CD4-positive, alpha-beta T cell treated with Interleukin-10 for 1 hour (primary cell): ENCODE results near the gene CD6.

Experiments
- DNase-seq: peaks from one replicate; pipeline ENCODE4 v3.0.0-alpha.2; 2020

The CD6 gene

GRCh38 chr11:61034704-61035525, 63.4 kb downstream of the CD6 start:
- DNase-seq = no peak

- DNase-seq = no peak
Measured at GRCh38 chr11:61035526-61035835, 64.0 kb downstream of the CD6 start.

- DNase-seq = no peak
Measured at GRCh38 chr11:61037441-61038093, 66.1 kb downstream of the CD6 start.

DNA sequence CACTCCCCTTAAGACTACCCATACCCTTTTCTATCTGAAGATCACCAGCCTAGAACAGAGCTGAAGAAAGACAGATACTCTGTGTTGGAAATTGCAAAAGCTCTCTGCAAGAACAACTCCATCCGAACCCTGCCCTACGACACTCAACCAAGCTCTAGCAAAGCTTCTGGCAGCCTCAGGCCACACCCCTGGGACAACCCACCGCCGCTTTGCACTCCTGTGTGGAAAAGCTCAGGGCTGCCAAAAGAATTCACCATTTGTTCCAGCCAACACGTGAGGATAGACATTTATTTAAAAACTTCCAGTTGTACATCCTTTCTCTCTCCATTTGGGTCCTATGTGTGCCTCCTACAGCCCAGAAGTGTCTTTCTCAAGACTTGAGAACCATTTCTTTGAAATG, 68.4 kb downstream of the CD6 start:
- DNase-seq = no peak

DNA sequence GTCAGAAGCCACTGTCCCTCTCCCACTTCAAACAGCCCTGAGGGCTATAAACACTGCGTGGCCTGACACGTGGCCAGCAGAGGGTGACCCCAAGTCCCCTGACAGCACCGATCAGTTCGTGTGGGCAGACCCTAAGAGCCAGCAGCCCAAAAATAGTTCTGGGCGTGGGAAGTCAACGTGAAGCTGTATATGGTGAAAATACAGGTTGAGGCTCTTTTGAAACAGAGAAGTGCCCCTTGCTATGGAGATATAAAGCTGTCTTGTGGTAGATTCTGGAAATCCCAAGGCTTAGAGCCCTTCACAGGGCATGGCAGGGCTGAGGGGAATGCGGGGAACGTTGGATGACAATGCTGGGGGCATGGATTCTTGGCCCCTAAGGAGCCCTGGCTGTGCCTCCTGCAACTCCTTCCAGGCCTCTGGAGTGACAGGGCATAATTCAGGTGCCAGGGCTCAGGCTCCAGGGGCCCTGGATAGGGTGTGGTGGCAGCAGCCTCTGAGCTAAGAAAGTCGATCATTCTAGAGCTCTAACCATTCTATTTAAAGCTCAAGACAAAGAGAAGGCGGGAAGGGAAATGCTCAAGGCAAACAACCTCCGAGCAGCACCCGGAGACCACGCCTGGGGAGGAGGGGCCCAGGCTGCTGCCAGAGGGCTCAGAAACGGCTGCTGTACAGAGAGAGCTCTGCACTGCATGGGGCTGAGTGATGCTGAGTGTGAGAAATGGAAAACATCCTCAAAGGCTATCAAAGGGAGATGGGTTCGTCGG, 70.5 kb downstream of the CD6 start:
- peak; percentile 90 for DNase-seq

DNA sequence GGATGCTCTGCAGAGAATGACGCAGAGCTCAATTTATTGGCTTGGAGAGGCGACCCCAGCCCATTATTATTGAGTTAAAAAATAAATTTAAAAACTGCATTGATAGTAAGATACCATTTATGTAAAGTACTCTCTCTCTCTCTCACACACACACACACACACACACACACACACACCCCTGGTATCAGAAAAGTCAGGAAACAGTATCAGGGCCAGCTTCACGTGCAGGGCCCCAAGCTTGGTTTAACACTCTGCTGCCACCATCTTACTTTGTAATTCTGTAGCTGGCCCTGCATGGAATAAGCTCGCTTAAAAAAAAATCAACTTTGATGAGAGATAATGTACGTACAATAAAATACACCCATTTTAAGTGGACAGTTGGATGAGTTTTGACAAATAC, 71.1 kb downstream of the CD6 start:
- DNase-seq = no peak

GRCh38 chr11:61042961-61043540, 71.6 kb downstream of the CD6 start:
- DNase-seq = peak; percentile 78

- DNase-seq = no peak
Measured at GRCh38 chr11:61045271-61045670, 73.8 kb downstream of the CD6 start.

DNA sequence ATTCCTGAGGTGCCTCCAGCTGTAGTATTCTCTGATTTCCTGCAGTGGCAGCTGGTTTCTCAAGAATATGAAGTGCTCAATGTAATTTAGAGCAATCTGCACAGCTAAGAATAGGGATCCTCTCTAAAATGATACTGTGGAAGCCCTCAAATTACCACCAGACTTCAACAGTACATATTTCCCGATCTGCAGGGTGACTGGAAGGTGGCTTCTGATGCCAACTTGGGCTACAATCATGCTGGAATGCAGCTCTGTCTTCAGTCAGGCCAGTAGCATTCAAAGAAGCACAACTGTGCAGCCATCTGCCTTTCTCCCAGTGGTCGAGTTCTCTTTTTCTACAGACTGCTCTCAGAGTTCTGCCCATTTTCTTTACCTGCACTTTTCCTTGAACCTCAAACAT, 75.4 kb downstream of the CD6 start:
- DNase-seq = no peak

DNA sequence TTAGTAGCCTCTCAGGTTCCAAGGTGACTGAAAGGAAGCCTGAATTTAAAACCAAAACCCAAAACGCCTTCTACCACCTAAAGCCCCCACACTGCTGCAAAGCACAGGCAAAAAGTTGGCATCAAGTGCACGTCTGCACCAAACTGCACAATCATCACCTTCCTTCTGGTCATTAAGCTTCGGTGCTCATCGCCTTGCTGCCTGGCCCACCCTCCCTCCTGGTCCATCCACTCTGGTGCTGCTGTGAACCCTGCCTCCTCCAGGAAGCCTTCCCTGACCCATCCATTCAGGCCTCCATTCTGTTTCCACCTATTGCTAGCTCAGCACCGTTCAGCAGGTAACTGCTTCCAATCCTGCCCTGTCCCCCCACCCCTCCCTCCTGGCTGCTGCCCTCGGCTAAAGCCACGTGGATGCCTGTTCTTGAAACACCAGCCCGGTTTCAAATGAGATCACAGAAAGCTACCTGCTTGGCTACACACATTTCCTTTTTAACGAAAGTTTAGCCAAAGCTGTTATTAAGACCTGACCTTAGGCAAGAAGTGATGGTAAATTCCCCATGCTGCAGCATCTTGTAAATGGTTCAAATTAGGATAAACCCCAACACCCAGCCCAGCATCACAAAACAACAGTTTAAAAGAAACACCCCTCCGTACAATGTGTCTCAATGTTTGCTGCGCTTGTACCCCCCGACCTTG, 77.0 kb downstream of the CD6 start:
- no peak for DNase-seq

DNA sequence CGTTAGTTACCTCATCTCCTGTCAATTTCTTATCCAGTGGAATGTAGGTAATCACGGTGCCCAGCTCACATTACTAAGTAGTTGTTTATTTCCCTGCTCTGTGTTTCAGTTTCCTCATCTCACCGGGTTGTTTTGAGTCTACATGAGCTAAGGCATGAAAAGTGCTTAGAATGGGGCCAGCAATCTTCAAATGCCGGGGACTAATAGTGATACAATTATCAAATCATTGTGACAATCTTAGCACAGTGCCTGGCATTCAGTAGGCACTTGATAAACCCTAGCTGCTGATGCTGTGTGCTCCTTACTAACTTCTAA, 77.5 kb downstream of the CD6 start:
- no peak for DNase-seq

- DNase-seq = no peak
Measured at GRCh38 chr11:61049859-61050258, 78.4 kb downstream of the CD6 start.

DNA sequence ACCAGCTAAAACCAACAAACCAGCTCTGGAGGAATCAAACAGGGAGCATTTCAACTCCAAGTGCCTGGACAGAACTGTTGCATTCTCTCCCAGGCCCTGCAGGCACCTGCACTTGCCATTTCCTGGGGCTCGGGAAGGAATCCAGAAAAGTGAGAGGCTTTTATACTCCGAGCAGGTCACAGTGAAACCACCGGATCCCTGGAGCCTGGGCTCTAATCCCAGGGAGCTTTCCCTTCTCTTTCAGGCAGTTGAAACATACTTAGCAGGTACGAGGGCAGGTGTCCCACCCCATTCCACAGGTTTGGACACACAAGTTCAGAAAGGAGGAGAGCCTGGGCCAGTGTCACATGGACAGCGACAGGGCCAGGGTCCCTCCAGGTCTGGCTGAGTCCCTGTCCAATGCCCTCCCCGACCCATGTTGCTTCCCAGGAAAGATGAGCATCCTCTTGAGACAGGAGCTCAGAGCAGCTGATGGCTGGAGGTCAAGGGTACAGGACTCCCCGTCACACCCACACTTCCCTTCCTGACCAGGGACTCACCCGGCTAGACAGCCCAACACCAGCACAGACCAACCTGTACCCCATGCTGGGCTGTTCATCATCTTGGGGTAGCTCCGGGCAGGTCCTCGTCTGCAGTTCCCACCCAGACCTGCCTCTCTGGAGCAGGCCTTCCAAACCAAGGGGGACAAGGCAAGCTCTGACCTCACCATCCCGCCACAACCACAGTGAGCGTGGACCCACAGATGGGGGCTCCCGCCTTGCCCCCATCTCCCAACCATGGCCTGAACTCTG, 80.9 kb downstream of the CD6 start:
- DNase-seq = no peak

DNA sequence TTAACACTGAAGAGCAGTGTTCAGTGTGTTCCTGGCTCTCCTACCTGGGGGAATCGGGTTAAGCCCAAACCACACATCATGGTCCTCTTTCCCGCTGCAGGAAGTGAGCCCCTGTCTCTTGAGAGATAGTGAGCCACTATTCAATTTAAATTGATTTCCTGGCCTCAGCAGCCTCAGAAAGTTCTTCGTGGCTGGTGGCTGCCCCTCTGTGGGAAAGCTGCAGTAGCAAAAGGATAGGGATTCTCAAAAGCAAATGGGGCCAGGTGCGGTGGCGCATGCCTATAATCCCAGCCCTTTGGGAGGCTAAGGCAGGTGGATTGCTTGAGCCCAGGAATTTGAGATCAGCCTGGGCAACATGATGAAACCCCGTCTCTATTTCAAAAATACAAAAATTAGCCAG, 81.7 kb downstream of the CD6 start:
- no peak for DNase-seq

- DNase-seq = no peak
Measured at GRCh38 chr11:61054513-61054912, 83.0 kb downstream of the CD6 start.

DNA sequence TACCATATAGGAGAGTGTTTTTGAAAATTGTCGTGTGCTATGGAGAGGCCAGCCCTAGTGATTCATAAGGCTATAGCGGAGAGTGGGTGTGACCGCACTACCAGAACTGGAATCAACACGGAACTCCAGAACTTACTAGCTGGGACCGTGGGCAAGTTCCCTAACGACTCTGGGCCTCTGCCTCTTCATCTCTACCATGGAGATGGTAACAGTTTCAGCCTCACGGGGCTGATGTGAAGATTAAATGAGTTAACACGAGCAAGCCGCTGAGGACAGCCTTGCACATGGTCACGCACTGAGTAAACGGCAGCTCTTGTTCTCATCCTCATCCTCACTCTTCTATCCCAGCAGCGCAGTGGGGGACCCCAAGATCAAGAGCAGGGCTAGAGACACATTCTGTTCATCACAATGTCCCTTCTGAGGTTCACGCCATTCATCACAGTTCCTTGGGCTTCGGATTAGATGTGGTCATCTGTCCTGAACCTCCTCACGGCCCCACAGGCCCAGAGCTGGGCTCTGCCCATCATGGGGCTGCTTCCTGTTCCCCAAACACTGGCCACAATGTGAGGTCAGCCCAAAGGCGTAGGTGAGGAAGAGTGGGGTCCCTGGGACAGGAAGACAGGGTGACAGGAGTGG, 83.6 kb downstream of the CD6 start:
- no peak for DNase-seq

GRCh38 chr11:61055776-61056175, 84.3 kb downstream of the CD6 start:
- DNase-seq = no peak

GRCh38 chr11:61056571-61056970, 85.1 kb downstream of the CD6 start:
- no peak for DNase-seq

DNA sequence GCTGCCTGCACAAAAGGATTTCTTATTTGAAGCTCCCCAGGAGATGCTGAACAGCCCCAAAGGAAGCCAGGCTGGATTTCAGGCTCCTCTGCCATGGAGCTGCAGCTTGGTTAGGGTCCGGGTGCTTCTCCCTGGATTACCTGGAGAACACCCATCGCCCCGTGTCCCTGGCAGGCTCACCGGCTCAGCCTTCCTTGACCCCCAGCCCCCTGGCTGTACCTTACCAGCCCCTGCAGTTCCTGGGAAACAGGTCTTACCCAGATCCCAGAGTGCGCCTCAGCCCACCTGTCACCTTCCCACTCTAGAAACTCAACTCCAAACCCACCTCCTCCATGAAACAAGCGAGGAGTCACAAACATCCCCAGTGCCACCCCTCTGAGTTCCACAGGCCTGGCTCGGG, 85.5 kb downstream of the CD6 start:
- DNase-seq = no peak

DNA sequence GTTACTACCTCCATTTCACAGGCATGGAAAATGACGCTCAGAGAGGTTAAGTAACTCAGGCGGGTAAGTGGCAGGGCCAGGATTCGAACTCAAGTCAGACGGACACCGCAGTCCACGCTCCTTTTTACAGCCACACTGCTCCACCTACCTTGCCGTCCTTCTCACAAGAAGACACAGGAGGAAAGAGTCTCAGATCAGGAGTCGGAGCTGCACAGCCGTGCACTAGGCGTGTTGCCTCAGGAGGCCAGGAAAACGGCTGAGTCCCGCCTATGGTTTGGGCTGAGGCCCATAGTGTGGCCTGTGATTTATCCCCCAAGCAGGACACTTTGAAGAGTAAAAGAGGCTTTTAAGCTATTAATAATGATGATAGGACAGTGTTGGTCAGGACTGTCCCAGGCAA, 86.1 kb downstream of the CD6 start:
- DNase-seq = no peak

DNA sequence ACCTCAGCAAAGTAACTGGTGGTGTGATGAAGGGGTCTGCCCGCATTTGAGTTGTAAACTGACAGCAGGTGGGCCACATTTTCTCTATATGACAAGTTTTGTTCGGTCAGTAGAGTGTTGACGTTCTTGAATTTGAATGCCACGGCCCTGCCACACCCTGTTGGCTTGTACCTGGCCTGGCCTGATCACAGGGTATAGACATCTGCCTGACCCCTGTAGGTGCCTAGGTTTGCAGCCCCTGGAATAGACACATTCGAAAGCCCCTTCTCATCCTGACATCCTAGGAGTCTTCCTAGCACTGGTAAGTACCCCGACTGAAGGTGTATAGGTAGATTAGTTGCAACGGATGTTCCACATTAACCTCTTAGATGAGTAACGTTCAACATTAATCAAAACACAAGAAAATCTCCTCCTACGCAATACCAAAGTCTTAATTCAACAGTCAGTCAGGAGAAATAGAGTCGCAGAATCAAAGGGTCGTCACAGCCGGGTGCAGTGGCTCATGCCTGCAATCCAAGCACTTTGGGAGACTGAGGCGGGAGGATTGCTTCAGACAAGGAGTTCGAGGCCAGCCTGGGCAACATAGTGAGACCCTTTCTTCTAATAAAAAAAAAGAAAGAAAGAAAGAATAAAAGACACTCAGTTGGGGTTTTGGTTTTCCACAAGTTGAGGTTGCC, 87.2 kb downstream of the CD6 start:
- no peak for DNase-seq
